Jurkat, Clone E6-1 (cell line): Measurements from ENCODE around the gene ABCA5.
"Not testable (repeated sequence)": the region's sequence is repeated elsewhere in the genome, so short reads cannot be mapped to it uniquely, and the experiment has no call there.

Experiments
- DNase-seq: peaks from one replicate; pipeline ENCODE4 v3.0.0-alpha.2; 2011; ENCODE audit warnings: low read depth, low spot score
- H3K4me3 ChIP-seq: 2 replicates; pipeline ENCODE4 v1.5.1; 2011; ENCODE audit warnings: mild to moderate bottlenecking, low read length, control low read depth, moderate library complexity

Gene ABCA5

DNA sequence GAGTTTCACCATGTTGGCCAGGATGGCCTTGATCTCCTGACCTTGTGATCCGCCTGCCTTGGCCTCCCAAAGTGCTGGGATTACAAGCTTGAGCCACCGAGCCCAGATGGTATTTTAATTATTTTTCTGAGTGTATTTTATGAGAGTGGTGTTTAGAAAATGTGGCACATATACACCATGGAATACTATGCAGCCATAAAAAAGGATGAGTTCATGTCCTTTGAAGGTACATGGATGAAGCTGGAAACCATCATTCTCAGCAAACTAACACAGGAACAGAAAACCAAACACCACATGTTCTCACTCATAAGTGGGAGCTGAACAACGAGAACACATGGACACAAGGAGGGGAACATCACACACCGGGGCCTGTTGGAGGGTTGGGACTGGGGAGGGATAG, 50.7 kb downstream of the ABCA5 start:
- DNase-seq, H3K4me3 ChIP-seq: not testable (repeated sequence)

DNA sequence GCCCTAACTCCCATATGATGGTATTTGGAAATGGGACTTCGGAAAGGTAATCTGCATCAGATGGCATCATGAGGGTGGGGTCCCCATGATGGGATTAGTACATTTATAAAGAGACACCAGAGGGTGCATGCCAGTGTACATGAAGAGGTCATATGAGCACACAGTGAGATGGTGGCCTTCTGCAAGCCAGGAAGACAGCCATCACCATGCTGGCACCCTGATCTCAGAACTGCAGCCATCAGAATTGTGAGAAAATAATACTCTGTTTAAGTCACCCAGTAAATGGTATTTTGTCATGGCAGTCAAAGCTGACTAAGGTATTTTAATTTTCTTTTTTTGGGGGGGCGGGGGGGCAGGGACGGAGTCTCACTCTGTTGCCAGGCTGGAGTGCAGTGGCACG, 51.2 kb downstream of the ABCA5 start:
- DNase-seq: no peak
- H3K4me3 ChIP-seq: no peak overlapping the region

DNA sequence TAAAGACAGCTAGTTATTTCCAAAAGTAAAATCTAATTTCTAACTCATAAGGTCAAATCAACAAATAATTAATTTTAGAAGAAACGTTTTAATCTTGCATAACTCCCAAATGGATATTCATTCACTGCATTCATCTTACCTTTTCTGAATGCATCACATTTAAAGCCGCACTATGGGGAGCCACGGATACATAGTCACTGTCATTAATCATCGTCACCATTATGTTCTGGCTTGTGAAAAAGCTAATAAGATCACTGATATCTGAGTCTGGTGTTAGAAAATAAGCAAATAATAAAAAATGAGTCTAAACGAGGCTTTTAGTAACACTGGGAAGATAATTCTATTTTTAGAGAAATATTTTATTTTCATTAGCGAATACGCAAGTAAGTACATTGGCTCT, 55.9 kb downstream of the ABCA5 start:
- no peak overlapping the region for H3K4me3 ChIP-seq
- no peak for DNase-seq

DNA sequence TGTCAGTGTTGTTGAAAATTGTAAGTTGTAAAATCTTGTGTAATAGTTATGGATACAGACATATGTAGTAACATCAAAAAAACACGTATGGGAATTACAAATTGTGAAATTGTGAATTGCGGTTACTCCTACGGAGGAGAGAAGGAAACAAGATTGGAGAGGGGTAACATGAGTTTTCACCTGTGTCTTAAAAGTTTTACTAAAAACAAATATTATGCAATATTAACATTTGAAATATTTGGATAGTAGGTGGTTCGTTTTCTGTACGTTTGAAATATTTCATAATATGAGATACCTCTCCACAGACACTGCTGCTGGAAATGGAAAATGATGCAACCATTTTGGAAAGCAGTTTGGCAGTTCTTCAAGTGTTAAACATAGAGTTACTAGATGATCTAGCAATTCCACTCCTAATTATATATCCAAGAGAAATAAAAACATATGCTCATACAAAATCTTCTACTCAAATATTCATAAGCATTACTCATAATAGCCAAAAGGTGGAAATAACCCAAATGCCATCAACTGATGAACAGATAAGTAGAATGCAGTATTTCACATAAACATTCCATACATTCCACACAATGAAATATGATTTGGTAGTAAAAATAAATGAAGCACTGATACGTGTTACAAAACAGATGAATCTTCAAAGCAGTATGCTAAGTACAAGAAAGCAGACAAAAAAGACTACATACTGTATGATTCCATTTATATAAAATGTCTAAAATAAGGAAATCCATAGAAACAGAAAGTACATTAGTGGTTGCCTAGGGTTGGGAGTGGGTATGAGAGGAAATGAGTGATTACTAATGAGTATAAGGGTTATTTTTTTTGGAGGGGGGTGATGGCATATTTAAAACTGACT, 57.6 kb downstream of the ABCA5 start:
- H3K4me3 ChIP-seq: no peak overlapping the region
- no peak for DNase-seq

DNA sequence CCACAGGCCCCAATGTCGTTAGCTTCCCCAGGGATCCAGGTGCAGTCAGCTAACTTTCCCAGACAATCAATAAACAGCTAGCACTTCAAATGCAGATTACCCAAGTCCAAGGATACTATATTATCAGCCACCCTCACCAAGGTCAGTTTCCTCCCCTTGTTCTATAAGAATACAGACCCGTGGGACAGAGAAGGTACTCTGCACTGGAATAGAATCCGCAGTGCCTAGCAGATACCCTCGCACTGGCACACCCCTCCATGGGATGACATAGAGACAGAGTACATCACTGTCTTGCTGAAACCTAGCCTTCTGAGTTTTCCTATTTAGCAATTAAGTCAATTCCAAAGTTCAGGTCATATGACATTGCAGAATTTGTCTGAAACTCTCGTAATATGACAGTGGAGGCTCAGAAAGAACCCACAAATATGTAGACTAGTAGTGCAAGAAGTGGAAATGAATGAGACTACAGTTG, 58.4 kb downstream of the ABCA5 start:
- H3K4me3 ChIP-seq: no peak overlapping the region
- no peak for DNase-seq

DNA sequence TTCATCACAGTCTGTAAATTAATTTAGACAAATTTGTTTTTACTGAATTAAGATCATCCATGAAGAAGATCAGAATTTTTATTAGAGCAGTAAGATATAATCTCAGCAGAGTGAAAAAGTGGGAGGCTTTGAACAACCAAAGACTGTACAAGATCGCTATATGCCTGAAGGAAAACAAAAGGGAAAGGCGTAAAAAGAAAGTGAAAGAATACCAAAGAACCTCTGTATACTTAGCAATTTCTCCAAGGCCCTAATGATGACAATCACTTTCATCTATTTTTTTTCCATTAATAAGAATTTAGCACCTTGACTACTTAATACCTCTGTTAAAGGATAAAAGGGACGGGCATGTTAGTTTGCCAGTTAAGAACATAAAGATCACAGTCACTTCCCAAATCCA, 59.7 kb downstream of the ABCA5 start:
- DNase-seq: no peak
- H3K4me3 ChIP-seq: no peak overlapping the region

DNA sequence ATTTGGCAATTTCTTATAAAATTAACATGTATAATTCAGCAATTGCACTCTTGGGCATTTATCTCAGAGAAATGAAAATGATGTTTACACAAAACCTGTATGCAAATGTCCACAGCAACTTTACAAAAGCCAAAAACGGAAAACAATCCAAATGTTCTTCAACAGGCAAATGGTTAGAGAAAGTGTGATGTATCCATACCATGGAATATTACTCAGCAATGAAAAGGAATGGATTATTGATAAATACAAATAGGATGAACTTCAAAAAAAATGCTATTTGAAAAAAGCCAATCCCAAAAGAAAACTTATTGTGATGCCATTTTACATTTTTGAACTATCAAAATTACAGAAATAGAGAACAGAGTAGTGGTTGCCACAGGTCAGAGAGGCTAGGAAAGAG, 61.1 kb downstream of the ABCA5 start:
- no peak for DNase-seq
- no peak overlapping the region for H3K4me3 ChIP-seq

DNA sequence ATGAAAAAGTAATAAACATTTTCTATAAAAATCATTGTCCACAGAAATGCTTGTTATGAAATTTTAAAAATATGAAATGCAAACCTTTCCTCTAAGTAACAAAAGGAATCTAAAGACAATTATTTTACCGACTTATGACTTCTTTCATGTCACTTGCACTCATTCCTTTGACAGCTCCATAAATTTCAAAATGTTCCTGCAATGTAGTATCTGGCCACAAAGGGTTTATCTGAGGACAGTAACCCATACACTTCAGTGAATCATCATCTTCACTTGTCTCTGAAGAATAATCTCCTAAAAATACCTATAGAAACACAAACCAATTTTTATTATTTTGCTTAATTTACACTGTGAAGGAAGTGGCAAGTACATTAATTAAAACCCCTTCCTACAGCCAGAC, 72.7 kb downstream of the ABCA5 start:
- DNase-seq: no peak
- no peak overlapping the region for H3K4me3 ChIP-seq

DNA sequence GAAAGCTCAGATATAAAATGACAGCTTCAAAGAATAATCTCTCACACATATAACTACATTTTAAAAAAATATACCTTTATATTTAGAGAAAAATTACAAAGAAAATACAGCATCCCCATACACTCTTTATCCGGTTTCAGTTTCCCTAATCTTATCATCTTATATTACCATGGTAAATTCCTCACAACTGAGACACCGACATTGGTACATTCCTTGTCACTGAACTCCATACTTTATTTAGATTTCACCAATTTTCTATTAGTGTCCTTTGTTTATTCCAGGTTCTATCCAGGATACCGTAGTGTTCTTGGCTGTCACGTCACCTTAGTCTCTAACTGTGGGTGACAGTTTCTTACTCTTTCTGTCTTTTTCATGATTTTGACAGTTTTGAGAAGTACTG, 76.3 kb downstream of the ABCA5 start:
- H3K4me3 ChIP-seq: no peak overlapping the region
- no peak for DNase-seq

DNA sequence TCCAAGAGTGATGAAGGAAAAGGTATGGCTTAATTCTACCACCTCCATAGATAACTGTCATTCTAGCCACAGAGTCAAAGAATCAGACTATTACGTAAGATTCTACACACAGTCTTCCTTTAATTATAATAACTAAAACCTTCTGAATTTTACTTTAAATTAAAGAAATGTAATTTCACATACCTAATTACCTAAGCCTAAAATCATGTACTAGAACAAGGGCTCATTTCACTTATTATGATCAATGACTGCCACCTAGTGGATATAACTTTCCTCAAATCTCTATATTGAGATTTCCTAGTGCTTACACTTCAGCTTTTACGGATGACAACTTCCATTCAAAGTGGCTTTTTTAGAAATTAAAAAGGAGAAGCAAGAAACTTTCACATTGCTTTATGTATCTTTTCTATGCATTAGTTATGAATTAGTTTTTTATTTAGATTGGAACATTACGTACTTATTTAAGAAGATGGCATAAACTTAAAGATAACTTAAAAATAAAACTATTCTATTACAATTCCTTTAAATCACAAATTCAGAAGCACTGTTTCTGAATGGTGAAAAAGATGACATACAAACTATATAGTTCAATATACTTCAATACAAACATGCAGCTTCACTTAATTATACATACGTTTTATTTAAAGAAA, 80.1 kb downstream of the ABCA5 start:
- peak; percentile 24 for DNase-seq
- no peak overlapping the region for H3K4me3 ChIP-seq

DNA sequence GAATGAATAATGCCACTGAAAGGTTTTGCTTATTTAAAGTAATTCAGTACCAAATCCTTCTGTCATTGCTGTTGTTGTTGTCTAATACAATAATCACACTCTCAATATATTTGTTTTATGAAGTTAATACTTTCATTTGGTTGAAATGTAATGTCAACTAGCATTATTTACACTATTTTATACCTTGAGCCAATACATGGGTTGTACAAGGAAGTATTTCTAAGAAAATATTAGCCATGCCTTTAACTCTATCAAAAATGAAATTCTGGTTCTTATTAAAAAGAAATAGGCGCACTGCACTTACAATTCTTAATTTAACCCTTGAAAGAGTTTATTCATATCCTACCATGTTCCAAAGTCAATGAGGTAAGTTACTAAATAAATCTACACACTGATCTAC, 80.7 kb downstream of the ABCA5 start:
- DNase-seq: no peak
- no peak overlapping the region for H3K4me3 ChIP-seq

DNA sequence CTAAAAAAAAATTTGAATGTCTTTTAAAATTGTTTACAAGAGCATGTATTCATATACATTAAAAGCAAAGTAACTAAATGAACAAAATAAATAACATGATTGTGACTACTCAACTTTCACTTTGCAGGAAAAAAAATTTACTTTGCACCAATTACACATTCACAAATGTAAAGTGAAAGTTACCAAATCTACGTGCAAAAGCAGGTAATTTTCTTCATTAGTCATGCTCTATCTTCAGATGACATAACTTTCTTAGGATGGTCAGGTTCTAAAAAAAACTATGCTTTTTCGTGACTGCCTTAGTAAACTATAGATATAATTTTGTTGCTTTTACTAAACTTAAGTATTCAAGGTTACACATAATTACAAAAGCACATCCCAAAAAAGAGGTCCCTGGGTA, 81.3 kb downstream of the ABCA5 start:
- no peak overlapping the region for H3K4me3 ChIP-seq
- no peak for DNase-seq

DNA sequence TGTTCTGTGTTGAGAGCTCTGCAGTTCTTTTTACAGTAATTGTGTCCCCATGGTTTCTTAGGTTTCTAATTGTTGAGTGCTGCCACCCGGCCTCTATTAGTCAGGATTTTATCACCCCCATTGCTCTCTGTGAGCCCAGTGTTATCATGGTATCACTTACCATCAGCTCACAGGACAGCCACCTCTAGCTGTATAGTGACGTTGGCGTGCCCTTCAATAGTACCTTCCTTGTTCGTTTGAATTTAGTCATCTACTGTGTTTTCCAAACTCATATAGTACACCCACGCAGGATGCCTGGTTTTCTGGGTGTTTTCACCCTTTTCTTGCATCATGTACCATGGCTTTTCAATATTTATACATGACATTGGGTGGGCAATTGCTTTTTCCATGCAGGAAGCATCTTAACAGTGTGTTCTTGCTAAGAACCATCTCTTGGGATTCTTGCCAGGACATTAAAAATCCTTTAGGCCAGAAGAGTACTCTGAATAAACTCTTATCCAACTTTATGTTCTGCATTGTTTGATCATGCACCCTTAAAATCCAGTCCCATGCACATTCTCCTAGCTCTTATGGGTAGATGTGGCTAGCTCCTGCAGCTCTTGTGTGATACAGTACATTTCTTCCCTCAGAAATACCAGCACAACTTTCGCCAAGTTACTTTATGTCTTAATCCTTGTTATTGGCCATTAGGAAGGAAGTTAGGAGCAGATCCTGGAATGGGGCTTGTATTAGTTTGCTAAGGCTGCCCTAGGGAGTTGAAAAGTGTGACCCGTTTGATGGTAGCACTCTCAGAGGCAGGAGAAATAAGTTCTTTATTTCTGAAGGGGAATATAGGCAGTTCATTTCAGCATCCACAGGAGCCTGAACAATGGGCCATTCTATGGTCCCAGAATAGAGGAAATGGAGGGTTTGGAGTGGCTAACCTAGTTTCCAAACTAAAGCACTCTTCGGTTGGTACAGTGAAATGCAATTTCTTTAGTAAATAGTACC, 87.0 kb downstream of the ABCA5 start:
- no peak overlapping the region for H3K4me3 ChIP-seq
- DNase-seq: no peak

DNA sequence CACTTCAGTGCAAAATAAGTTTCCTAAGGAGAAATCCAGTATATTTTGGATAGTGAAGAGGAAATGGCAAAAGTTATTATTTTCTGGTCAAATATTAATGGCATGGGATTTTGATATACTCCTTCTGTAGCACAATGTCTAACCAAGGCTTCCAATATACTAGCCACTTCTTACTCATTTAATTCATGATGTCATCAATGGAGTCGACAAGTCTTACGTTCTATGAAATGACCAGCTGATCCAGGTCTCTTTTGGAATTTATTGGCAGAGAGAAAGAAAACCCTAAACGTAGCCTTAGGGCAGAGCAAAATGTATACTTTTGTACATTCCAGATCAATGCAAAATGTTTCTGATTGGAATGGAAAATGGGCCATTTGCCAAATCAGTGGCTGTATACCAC, 90.0 kb downstream of the ABCA5 start:
- H3K4me3 ChIP-seq: no peak overlapping the region
- no peak for DNase-seq

DNA sequence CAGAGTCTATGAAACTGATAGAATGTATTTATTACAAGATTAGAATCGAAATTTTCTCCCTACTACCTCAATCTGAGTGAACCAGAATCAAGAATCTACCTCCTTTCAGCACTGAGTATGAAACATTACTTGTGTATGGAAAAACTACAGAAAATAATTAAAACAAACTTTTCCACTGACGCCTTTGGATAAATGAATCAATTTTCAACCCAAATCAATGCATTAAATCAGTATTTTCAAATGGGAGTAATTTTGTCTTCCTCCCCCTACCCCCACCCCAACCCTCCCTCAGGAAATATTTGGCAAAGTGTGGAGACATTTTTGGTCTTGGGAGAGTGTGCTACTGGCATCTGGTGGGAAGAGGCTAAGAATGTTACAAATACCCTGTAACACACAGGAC, 90.5 kb downstream of the ABCA5 start:
- H3K4me3 ChIP-seq: no peak overlapping the region
- DNase-seq: no peak

DNA sequence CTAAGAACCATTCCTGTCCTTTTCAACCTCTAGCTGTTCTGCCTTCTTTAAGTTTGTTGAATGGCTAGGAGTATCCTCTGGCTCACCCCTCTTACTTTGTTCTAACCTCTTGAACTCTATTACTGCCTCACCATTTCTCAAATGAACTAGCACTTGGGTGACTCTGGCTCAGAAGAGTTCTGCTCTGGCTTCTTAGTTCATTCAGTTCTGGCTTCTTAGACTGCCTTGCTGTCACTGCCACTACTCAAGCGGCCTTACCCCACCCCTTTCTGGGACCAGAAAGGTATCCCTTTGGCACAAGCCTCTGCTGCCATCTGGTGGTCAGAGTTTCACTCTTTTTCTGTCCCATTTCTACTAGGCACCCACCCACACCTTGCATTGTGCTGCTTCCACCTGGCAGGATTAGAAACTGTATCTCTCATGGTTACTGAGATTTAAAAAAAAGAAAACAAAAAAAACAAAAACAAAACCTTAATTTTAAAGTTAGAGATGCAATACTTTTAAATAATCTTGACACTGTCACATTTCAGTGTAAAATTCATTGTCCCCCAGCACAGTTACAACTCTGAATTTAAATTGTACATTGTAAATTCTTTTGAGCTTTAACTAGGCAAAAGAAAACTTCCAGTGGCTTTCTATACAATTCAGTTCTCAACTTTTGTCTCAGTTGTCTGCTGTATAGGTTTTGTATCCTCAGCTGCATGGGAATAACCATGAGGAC, 91.4 kb downstream of the ABCA5 start:
- peak; percentile 68 for DNase-seq
- H3K4me3 ChIP-seq: no peak overlapping the region

DNA sequence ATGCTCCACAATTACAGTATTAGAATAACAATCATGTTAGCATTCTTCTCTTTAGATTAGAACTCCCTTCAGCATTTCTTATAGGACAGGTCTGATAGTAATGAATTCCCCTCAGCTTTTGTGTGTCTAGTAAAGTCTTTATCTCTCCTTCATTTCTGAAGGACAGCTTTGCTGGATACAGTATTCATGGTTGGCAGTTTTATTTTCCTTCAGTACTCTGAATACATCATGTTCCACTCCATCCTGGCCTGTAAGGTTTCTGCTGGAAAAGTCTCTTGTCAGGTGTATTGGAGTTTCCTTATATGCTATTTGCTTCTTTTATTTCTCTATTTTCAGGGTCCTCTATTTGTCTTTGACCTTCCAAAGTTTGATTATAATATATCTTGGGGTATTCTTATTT, 94.3 kb downstream of the ABCA5 start:
- no peak for DNase-seq
- no peak overlapping the region for H3K4me3 ChIP-seq

DNA sequence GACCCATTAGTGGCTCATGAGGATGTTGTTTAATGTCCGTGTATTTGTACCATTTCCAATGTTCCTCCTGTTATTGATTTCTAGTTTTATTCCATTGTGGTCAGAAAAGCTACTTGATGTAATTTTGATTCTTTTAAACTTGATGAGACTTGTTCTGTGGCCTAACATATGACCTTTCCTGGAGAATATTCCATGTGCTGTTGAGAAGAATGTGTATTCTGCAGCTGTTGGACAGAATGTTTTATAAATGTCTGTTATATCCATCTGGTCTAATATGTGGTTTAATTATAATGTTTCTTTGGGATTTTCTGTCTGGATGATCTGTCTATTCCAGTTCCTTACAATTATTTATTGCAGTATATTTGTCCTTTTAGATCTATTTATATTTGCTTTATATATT, 95.4 kb downstream of the ABCA5 start:
- DNase-seq: no peak
- no peak overlapping the region for H3K4me3 ChIP-seq

DNA sequence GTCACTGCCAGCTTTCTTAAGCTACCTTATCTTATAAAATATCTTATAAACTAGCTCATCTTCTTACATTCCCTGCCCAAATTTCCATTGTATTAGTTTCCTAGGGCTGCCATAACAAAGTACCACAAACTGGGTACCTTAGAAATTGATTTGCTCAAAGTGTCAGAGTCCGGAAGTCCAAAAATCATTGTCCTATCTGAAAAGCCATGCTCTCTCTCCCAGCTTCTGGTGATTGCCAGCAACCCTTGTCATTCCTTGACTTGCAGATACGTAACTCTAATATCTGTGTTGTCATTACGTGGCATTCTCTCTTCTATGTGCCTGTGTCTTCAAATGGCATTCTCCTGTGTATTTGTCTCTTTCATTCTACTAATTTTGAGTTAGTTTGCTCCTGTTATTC, 96.0 kb downstream of the ABCA5 start:
- H3K4me3 ChIP-seq: no peak overlapping the region
- no peak for DNase-seq
